PC-9 (cell line): ENCODE data around the gene AGAP9. TPM values are rescaled to one million over a fixed set of nuclear protein-coding genes. Genes with fewer than 3 reads are reported as not detected.
"Not testable (repeated sequence)": the region's sequence is repeated elsewhere in the genome, so short reads cannot be mapped to it uniquely, and the experiment has no call there.

Source experiments
- BruUV-seq: library from RNA; stranded (reverse); fragments of 400-500 nt; replicated peaks from 2 replicates; lab custom pipeline; 2021; lab: Mats Ljungman, UMichigan
- CTCF ChIA-PET: fragments of 300-600 bp; sonication (Branson Sonifier 250); formaldehyde crosslinking; loops from one replicate; lab custom pipeline; 2022; ENCODE audit warnings: antibody characterized with exemption; lab: Charles Lee
- POLR2A ChIA-PET: fragments of 300-600 bp; sonication (Branson Sonifier 250); formaldehyde crosslinking; loops from one replicate; lab custom pipeline; 2022; ENCODE audit warnings: antibody characterized with exemption; ENCODE audit not compliant: unreplicated experiment; lab: Charles Lee
- DNase-seq, 2 experiments: peaks; one replicate each; pipeline versions ENCODE4 v3.0.0 to v3.0.0-alpha.2; 2015 to 2022; ENCODE audit warnings: mixed read lengths in 1 of 2
- H2AFZ ChIP-seq: fragments of 200-600 bp; sonication (generic); 2 replicates; pipeline ENCODE4 v1.8.1; 2017; ENCODE audit warnings: antibody characterized with exemption
- H3F3A ChIP-seq: fragments of 200-600 bp; sonication (generic); 2 replicates; pipeline ENCODE4 v1.8.1; 2017; ENCODE audit warnings: antibody characterized with exemption, mild to moderate bottlenecking, low read depth; ENCODE audit not compliant: insufficient read depth
- H3K27ac ChIP-seq: fragments of 200-600 bp; sonication (generic); 2 replicates; pipeline ENCODE4 v1.6.1; 2016; ENCODE audit warnings: mixed run types
- H3K27me3 ChIP-seq: fragments of 200-600 bp; sonication (generic); 2 replicates; pipeline ENCODE4 v1.6.1; 2016; ENCODE audit warnings: low read depth, mixed run types; ENCODE audit not compliant: insufficient read depth
- H3K36me3 ChIP-seq: fragments of 200-600 bp; sonication (generic); 2 replicates; pipeline ENCODE4 v1.6.1; 2016; ENCODE audit warnings: low read depth, mixed run types
- H3K4me1 ChIP-seq: fragments of 200-600 bp; sonication (generic); replicated peaks from 2 replicates; pipeline ENCODE4 v1.6.1; 2016; ENCODE audit warnings: mixed run types; ENCODE audit not compliant: insufficient read depth
- H3K4me2 ChIP-seq: fragments of 200-600 bp; sonication (generic); 2 replicates; pipeline ENCODE4 v1.6.1; 2017; ENCODE audit warnings: mixed run types
- H3K4me3 ChIP-seq: fragments of 200-600 bp; sonication (generic); 2 replicates; pipeline ENCODE4 v1.6.1; 2016; ENCODE audit warnings: mixed run types
- H3K79me2 ChIP-seq: fragments of 200-600 bp; sonication (generic); 2 replicates; pipeline ENCODE4 v1.6.1; 2017; ENCODE audit warnings: low read depth, mixed run types
- H3K9me2 ChIP-seq: fragments of 200-600 bp; sonication (generic); 2 replicates; pipeline ENCODE4 v1.8.1; 2017; ENCODE audit warnings: mild to moderate bottlenecking; ENCODE audit not compliant: insufficient read depth
- H3K9me3 ChIP-seq: fragments of 200-600 bp; sonication (generic); 2 replicates; pipeline ENCODE4 v1.8.1; 2016; ENCODE audit warnings: low read depth; ENCODE audit not compliant: insufficient read depth
- H4K20me1 ChIP-seq: fragments of 200-600 bp; sonication (generic); 2 replicates; pipeline ENCODE4 v1.8.1; 2017; ENCODE audit not compliant: insufficient read depth
- CTCF ChIP-seq: fragments of 200-600 bp; sonication (generic); conservative IDR thresholded peaks from 2 replicates; pipeline ENCODE4 v1.6.1; 2017; ENCODE audit warnings: mixed run types, antibody characterized with exemption, mild to moderate bottlenecking, moderate library complexity
- EZH2 ChIP-seq: fragments of 200-600 bp; sonication (generic); IDR thresholded peaks from 2 replicates; pipeline ENCODE4 v1.8.0; 2017; ENCODE audit warnings: antibody characterized with exemption, low read depth
- intact Hi-C: fragments of 100-400 bp; cut with micrococcal nuclease; formaldehyde crosslinking; loops from one replicate; pipeline ENCODE4 v1.10.0; 2022; ENCODE audit not compliant: unreplicated experiment
- total RNA-seq: library from RNA; stranded (reverse); gene quantifications from 2 replicates; pipeline ENCODE4 v1.2.3, GENCODE V29; 2021

AGAP9 gene
- total RNA-seq, 1 experiment from 2014 or later: 14.1 TPM

- H4K20me1 ChIP-seq, intact Hi-C loops, H3K36me3 ChIP-seq, H3K9me2 ChIP-seq, H3K79me2 ChIP-seq, BruUV-seq, H3F3A ChIP-seq, H3K9me3 ChIP-seq, H3K27me3 ChIP-seq, CTCF ChIA-PET, POLR2A ChIA-PET: not testable (repeated sequence)
- Histone ChIP-seq H3K27ac (peak overlapping the region; percentile 83), H3K4me3 (peak overlapping the region; percentile 56; the same call in 1 of the 2 replicates), H2AFZ (peak overlapping the region; percentile 60; the same call in 1 of the 2 replicates), H3K4me1 (peaks cover 40% of the 10 kb centered on the region), H3K4me2 (peak overlapping the region; percentile 86)
- peak; percentile 53; the same call in 1 of the 2 replicates for TF ChIP-seq CTCF
- DNase-seq: peak; percentile 59 to 64
Measured at GRCh38 chr10:47461261-47461687, 62.2 kb downstream of the AGAP9 start.

- H4K20me1 ChIP-seq: no peaks in the 10 kb centered on the region
- ChIA-PET CTCF (interaction anchor here (0.7 kb wide), 1 partner anchor 874 kb away, joined by 17 read pairs; no protein-coding TSS in a partner anchor), POLR2A (interaction anchor here (0.6 kb wide), 2 partner anchors 46 to 94 kb away, joined by 8 to 9 read pairs; no protein-coding TSS in a partner anchor)
- peak overlapping the region; percentile 42 for H3K4me2 ChIP-seq
- H3K9me3 ChIP-seq: no peaks in the 10 kb centered on the region
- peak overlapping the region; percentile 72 for H3K27ac ChIP-seq
- H3K79me2 ChIP-seq: no peaks in the 10 kb centered on the region
- peaks cover 33% of the 10 kb centered on the region for H3K4me1 ChIP-seq
- no peaks in the 10 kb centered on the region for H3K9me2 ChIP-seq
- no peak overlapping the region for H3K4me3 ChIP-seq
- intact Hi-C loops: no loop called here
- no peaks in the 10 kb centered on the region; the same call in 1 of the 2 replicates for H3F3A ChIP-seq
- H2AFZ ChIP-seq: no peak overlapping the region
- H3K27me3 ChIP-seq: no peaks in the 10 kb centered on the region
- H3K36me3 ChIP-seq: no peaks in the 10 kb centered on the region
- DNase-seq: peak; percentile 39 to 92
- TF ChIP-seq CTCF (peak; percentile 45), EZH2 (no peak)
- BruUV-seq: no TSS peak
Measured at GRCh38 chr10:47458466-47459154, 64.8 kb downstream of the AGAP9 start.

- ChIA-PET CTCF (no interaction called here), POLR2A (no interaction called here)
- peak overlapping the region; percentile 34 for H3K27ac ChIP-seq
- H3K4me1 ChIP-seq: peaks cover 28% of the 10 kb centered on the region
- H3K9me2 ChIP-seq: no peaks in the 10 kb centered on the region
- no peaks in the 10 kb centered on the region for H3K9me3 ChIP-seq
- no peaks in the 10 kb centered on the region for H3K27me3 ChIP-seq
- peak overlapping the region; percentile 42 for H3K4me2 ChIP-seq
- no peaks in the 10 kb centered on the region for H3K79me2 ChIP-seq
- no peak overlapping the region for H3K4me3 ChIP-seq
- no peaks in the 10 kb centered on the region for H4K20me1 ChIP-seq
- H3K36me3 ChIP-seq: no peaks in the 10 kb centered on the region
- H3F3A ChIP-seq: no peaks in the 10 kb centered on the region; the same call in 1 of the 2 replicates
- TF ChIP-seq EZH2 (no peak), CTCF (no peak)
- no TSS peak for BruUV-seq
- DNase-seq: no peak
- intact Hi-C loops: no loop called here
- no peak overlapping the region for H2AFZ ChIP-seq
Measured at GRCh38 chr10:47457826-47458225, 65.6 kb downstream of the AGAP9 start.
